Mononuclear cell (primary cell): ENCODE measurements around the gene SNRPF. TPM values are rescaled to one million over a fixed set of nuclear protein-coding genes. Genes with fewer than 3 reads are reported as not detected.
"Not testable (repeated sequence)": the region's sequence is repeated elsewhere in the genome, so short reads cannot be mapped to it uniquely, and the experiment has no call there.

Experiments
- H3K27me3 ChIP-seq: 2 replicates; pipeline ENCODE4 v1.6.0; 2011; ENCODE audit warnings: low read length, control low read depth; ENCODE audit not compliant: insufficient read depth
- H3K4me1 ChIP-seq: 2 replicates; pipeline ENCODE4 v1.5.1; 2011; ENCODE audit warnings: mild to moderate bottlenecking, low read length, control low read depth; ENCODE audit not compliant: insufficient read depth
- H3K4me3 ChIP-seq: 2 replicates; pipeline ENCODE4 v1.5.1; 2011; ENCODE audit warnings: mild to moderate bottlenecking, low read length, moderate library complexity
- H3K9me3 ChIP-seq: 2 replicates; pipeline ENCODE4 v1.5.1; 2011; ENCODE audit warnings: low read depth, mild to moderate bottlenecking, control low read depth, low read length
- total RNA-seq: library from RNA; depleted of rRNA; stranded (reverse); fragments of >200 nt; gene quantifications from one replicate; pipeline ENCODE4 v1.2.3, GENCODE V29; 2012

Gene SNRPF
- total RNA-seq, 1 donor = 15.7 TPM

DNA sequence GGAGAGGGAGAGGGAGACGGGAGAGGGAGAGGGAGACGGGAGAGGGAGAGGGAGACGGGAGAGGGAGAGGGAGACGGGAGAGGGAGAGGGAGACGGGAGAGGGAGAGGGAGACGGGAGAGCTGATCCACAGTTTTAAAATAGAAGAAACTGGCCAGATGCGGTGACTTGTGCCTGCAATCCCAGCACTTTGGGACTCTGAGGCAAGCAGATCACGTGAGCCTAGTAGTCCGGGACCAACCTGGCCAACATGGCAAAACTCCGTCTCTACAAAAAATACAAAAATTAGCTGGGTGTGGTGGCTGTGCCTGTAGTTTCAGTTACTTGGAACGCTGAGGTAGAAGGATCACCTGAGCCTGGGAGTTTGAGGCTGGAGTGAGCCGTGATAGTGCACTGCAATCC, 16.3 kb upstream of the SNRPF start:
- H3K4me1 ChIP-seq, H3K4me3 ChIP-seq, H3K9me3 ChIP-seq: not testable (repeated sequence)
- peaks cover 27% of the 10 kb centered on the region for H3K27me3 ChIP-seq

DNA sequence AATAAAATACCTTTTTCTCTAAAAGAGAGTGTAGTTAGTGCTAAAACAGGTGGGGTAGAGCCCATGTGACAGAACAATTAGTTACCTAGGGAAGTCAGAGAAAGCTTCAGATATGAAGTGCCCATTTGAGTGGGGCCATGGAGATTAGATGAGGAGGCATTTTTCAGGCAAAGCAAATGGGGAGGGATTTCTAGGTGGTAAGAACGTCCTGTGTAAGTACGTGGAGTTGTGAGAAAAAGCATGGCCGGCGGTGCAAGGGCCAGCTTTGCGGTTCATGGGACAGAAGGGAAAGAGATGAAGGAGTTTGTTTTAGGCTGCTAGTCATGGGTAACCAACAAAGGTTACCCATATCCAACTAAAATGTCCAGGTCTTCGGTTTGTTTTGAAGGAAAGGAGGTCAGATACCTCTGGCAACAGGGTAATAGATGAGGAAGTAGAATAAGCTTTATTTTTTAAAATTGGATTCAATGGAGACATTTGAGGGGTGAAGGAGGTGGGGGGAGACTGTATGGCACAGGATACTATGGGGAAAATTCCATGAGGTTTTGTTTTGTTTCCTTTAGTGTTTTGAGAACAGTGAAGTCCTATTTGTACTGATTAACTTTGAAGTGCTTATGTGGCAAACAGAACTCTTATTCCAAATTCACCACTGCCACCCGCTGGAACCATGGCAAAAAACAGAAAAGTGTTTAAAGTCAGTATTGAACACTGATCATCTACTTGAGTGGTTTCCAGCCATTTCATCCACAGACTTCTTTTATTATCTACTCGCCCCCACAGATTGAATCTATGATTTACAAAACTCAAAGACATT, 10.0 kb upstream of the SNRPF start:
- Histone ChIP-seq H3K9me3 (no peaks in the 10 kb centered on the region), H3K27me3 (peaks cover 36% of the 10 kb centered on the region), H3K4me3 (no peak overlapping the region), H3K4me1 (no peaks in the 10 kb centered on the region)

DNA sequence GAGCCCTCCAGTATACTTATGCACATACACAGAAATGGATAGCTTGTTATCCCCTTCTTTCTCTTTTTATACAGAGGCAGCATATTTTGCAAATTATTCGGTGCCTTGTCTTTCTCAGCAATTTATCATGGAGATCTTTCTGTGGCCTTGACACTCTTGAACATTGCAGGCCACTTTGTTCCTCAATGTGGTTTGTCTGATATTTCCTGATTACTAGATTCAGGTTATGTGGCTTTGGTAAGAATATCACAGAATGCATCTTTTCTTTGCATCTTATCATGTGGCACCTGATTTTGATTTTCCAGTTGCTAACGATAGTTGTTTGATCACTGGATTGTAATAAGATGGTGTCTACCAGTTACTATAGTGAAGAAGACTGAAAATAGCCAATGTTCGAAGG, 7.1 kb upstream of the SNRPF start:
- H3K4me3 ChIP-seq = no peak overlapping the region
- H3K27me3 ChIP-seq = peaks cover 35% of the 10 kb centered on the region
- H3K9me3 ChIP-seq = no peaks in the 10 kb centered on the region
- no peaks in the 10 kb centered on the region for H3K4me1 ChIP-seq

DNA sequence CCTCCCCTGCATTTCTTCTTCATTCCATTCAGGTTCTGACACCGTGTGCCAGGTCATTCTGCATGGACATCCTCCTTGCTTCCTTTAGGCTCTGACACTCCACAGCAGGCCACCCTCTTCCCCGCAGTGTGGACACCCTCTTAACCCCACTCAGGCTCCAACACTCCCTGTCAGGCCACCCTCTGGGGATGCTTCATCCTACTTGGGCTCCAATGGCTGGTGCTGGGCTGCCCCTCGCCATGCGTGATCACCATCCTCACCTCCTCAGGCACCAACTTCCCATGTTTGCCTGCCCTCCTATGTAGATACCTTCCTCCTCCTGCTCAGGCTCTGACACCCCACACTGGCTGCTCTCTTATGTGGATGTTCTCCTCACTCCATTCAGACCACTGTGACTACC, 6.6 kb upstream of the SNRPF start:
- peaks cover 36% of the 10 kb centered on the region for H3K27me3 ChIP-seq

DNA sequence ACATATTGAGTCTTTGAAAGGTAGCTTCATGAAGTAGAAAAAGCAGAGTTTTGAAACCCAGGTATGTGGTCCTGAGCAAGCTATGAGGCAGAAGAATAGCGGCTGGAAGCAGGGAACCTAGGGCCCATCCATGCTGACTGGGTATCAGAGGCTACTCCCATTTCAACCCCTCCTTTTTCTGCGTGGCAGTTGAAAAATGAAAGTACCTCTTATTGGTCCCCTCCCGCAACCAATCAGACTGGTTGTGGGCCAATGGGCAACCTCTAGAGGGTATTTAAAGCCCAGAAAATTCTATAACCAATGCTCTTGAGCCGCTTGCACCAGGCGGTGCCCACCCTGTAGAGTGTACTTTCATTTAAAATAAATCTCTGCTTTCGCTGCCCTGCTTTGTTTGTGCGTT, 1.6 kb upstream of the SNRPF start:
- peaks cover 25% of the 10 kb centered on the region for H3K4me1 ChIP-seq
- H3K4me3 ChIP-seq = no peak overlapping the region
- peaks cover 28% of the 10 kb centered on the region for H3K27me3 ChIP-seq

More for the DNA sequence above, 6.6 kb upstream of the SNRPF start:
- Histone ChIP-seq H3K4me3 (no peak overlapping the region), H3K9me3 (no peaks in the 10 kb centered on the region), H3K4me1 (no peaks in the 10 kb centered on the region)

DNA sequence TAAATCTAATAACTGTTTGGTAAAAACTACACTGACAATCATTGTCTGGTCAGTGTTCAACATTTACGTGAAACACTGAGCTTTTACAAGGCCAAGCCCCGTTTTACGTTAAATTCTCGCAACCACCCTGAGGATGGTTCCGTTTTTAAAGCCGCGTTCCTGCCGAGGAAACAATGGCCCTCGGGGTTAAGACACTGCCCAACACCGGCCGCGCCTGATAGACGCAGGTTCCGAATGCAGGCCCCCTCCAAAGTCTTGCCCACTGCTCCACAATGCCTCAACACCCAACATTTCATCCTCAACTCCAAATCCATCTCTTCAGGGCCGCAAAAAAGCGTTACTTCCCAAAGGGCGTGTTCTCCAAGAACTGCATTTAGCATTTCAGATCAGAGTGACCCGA, 953 bp upstream of the SNRPF start:
- no peaks in the 10 kb centered on the region for H3K9me3 ChIP-seq

More for the DNA sequence above, 1.6 kb upstream of the SNRPF start:
- H3K9me3 ChIP-seq = no peaks in the 10 kb centered on the region

DNA sequence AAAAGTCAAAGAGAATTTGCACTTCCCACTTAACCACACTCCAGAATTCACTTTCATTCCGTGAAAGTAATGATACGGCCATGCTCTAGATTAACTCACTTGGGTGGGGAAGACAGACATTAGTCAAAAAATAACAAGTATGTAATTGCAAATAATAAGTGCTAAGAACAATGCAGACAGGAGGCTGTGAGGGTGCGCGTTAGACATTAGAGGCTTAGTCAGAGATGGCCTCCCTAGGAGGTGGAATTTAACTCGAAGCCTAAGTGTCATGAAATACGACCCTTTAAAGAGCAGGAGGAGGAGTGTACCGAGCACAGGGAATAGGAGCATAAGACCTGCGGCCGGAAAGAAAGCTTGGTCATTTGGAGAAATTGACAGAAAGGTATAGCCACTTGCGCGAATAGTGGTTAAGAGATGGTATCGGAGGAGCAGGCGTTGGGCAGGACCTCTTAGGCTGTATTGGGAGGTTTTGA, 628 bp downstream of the SNRPF start:
- H3K4me1 ChIP-seq = peaks cover 25% of the 10 kb centered on the region
- peaks cover 19% of the 10 kb centered on the region for H3K27me3 ChIP-seq
- H3K9me3 ChIP-seq = no peaks in the 10 kb centered on the region
- H3K4me3 ChIP-seq = peak overlapping the region; percentile 56

More for the DNA sequence above, 953 bp upstream of the SNRPF start:
- Histone ChIP-seq H3K27me3 (peaks cover 28% of the 10 kb centered on the region), H3K4me1 (peaks cover 25% of the 10 kb centered on the region), H3K4me3 (peak overlapping the region; percentile 9)

DNA sequence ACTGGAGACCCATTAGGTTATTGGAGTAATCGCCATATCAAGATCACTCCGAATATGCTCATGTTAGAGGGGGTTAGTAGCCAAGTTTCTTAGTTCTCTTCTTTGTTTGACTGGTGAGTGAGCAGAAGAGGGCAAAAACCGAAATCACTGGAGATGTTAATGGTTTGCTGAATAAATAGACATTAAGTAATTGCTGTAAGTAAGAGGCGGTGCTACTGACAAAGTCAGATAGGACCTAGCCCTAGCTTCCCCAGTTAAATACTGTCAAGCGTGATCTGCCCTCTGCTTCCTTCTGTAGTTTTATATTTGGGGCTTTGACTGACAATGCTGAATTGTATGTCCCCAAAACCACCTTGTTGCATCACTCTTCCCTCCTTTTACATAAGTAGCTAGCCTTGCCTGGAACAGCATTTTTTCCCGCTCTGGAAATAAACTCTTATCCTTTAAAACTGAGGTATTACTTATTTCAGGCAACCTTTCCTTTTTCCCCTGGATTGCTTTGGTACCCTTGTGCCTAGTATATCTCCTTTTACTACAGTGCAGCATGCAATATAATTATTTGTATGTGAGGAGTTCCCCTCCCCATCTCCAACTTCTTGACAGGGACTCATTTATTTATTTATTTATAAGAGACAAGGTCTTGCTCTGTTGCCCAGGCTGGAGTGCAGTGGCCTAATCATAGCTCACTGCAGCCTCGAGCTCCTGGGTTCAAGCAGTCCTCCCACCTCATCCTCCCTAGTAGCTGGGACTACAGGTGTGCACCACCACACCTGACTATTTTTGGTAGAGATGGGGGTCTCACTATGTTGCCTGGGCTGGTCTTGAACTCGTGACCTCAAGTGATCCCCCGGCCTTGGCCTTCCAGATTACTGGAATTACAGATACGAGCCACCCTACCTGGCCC, 1.4 kb downstream of the SNRPF start:
- peak overlapping the region; percentile 56 for H3K4me3 ChIP-seq
- H3K27me3 ChIP-seq = peaks cover 12% of the 10 kb centered on the region
- no peaks in the 10 kb centered on the region for H3K9me3 ChIP-seq
- peaks cover 25% of the 10 kb centered on the region for H3K4me1 ChIP-seq

DNA sequence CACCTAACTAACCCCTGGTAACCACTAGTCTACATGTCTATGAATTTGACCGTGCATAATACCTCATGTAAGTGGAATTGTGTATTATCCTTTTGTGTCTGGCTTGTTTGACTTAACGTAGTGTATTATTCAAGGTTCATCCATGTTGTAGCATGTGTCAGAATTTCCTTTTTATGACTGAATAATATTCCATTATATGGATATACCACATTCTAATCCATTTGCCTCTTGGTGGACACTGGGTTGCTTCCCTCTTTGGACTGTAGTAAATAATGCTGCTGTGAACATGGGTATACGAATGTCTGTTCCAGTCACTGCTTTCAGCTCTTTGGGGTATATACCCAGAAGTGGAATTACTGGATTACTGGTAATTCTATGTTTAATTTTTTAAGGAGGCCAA, 3.3 kb downstream of the SNRPF start:
- Histone ChIP-seq H3K9me3 (no peaks in the 10 kb centered on the region), H3K27me3 (peaks cover 5% of the 10 kb centered on the region), H3K4me3 (no peak overlapping the region), H3K4me1 (peaks cover 25% of the 10 kb centered on the region)

DNA sequence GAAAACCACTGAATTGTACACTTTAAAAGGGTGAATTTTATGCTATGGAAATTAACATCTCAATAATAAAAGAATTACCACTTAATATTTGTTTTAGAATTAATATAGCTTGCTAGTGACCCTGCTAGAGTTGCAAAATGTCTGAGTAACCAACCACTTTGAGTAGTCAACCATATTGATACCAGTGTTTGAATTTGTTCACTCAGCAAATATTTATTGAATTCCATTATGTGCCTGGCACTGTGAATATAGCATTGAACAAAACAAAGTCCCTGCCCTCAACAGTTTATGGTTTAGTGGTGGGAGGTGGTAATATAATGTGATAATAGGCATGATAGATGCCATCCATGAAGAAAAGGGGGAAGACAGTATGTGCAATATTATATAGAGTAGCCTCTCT, 4.6 kb downstream of the SNRPF start:
- H3K4me3 ChIP-seq = no peak overlapping the region
- H3K27me3 ChIP-seq = no peaks in the 10 kb centered on the region
- H3K4me1 ChIP-seq = peaks cover 17% of the 10 kb centered on the region
- H3K9me3 ChIP-seq = no peaks in the 10 kb centered on the region

DNA sequence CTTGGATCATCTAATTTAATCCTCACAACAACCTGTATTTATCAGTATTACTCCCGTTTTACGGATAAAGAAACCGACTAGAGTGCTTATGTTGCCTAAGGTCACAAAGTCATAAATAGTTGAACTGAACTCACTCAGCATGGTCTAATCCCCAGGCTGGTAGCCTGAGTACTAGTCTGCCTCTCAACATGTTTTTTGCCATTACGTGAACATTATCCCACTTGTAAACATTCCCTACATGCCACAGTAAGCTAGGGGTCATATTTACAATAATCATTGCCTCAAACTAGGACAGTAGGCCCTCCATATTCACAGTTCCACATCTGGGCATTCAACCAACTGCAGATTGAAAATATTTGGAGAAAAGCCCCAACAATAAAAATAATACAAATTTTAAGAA, 12.1 kb downstream of the SNRPF start:
- no peaks in the 10 kb centered on the region for H3K27me3 ChIP-seq
- H3K9me3 ChIP-seq = no peaks in the 10 kb centered on the region
- no peaks in the 10 kb centered on the region for H3K4me1 ChIP-seq
- H3K4me3 ChIP-seq = no peak overlapping the region

DNA sequence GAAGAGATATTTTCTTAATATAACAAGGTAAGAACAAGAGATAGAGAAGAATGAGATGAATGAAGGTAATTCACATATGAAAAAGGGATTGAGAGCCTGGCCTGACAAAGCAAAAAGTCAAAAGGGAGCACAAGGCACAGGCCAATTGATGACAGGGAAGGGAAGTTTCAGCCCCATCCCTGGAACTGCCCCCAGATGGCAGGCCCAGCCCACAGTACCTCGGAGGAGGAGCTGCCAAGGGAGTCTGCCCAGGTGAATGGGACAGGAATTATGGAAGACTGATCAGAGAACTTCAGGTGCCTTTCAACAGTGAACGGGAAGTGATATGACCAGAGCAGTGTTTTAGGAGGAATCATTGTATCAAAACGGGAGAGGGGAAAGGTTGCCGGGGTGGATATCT, 15.7 kb downstream of the SNRPF start:
- no peak overlapping the region for H3K4me3 ChIP-seq
- H3K9me3 ChIP-seq = no peaks in the 10 kb centered on the region
- no peaks in the 10 kb centered on the region for H3K4me1 ChIP-seq
- no peaks in the 10 kb centered on the region for H3K27me3 ChIP-seq

DNA sequence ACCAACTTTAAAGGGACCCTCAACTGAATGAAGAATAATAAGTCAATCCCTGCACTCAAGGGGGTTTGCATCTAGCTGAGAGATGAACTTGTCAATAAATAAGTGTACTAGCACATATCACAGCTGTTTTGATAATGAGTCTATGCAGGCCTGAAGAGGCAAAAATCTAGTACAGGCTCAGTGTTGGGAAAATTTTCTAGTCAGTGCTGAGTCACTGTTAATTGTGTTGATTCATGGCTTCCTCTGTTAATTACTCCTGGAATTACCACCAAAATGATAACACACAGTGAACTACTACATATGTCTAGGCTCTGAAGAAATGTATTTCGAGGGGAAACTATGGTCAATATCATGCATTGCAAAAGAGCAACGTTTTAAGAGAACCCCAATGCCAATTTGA, 18.9 kb downstream of the SNRPF start:
- no peaks in the 10 kb centered on the region for H3K9me3 ChIP-seq
- H3K4me3 ChIP-seq = no peak overlapping the region
- H3K27me3 ChIP-seq = no peaks in the 10 kb centered on the region
- H3K4me1 ChIP-seq = no peaks in the 10 kb centered on the region

DNA sequence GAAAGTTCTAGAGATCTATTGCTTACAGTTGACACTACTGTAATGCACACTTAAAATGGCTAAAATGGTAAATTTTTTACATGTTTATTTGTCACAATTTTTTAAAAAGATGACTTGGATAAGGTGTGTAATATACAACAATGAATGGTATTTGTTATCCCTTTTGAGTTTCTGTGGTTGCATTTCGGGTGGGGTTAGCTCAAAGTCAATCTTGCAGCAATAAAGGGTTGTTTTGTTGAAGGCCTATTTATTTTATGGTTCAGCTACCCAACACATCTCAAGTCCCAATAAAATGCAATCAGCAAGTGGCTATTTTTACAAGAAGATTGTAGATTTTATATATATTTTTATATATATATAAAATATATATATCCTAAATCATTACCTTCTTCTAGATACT, 22.1 kb downstream of the SNRPF start:
- Histone ChIP-seq H3K4me1 (no peaks in the 10 kb centered on the region), H3K9me3 (no peaks in the 10 kb centered on the region), H3K4me3 (no peak overlapping the region), H3K27me3 (peaks cover 4% of the 10 kb centered on the region)

DNA sequence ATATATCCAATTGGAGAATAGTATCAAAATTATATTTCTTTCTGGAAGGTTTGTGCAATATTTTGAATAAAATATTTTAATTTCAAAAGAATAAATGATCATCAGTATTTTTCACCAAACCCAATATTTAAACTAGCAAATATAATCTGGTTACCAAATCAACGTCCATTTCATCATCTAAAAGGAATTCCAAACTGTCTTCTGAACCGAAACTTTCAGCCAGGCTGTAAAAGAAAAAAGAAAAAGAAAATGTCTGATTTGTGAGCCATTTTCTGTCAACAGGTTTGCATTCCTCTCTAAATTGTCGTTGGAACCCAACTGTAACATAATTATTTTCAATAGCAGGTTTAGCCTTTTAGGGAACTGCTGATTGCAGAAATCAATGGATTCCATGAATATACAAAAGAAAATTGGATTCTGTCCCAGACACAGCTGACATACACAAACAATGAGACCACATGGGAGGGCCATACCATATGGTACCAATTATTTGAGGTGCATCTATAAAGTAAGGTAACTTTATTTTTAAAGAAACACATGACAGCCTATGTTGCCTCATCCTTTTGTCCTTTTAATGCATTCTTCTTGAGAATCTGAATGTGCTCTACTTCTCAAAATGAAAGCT, 22.7 kb downstream of the SNRPF start:
- Histone ChIP-seq H3K27me3 (peaks cover 4% of the 10 kb centered on the region), H3K9me3 (no peaks in the 10 kb centered on the region), H3K4me1 (no peaks in the 10 kb centered on the region), H3K4me3 (no peak overlapping the region)
